Stimulated activated CD4-positive, alpha-beta T cell treated with anti-CD3 and anti-CD28 coated beads, Interleukin-1b, Interleukin-23, amount 100 ng/mL, for 24 hours (primary cell): ENCODE data around the gene SYNE1.

Experiments used
- DNase-seq, 4 experiments: peaks; one replicate each; pipeline ENCODE4 v3.0.0-alpha.2; 2020; ENCODE audit warnings: low read depth in 4 of 4, low spot score in 1 of 4

SYNE1 gene

GRCh38 chr6:152206072-152206818, 430.9 kb downstream of the SYNE1 start:
- DNase-seq: peak in 3 of 4 experiments; percentile 19 to 42 (median 34)

- DNase-seq: no peak
These were observed 432.6 kb downstream of the SYNE1 start for GRCh38 chr6:152204591-152204990.

- DNase-seq: no peak
These were observed 436.0 kb downstream of the SYNE1 start for GRCh38 chr6:152201120-152201519.

DNA sequence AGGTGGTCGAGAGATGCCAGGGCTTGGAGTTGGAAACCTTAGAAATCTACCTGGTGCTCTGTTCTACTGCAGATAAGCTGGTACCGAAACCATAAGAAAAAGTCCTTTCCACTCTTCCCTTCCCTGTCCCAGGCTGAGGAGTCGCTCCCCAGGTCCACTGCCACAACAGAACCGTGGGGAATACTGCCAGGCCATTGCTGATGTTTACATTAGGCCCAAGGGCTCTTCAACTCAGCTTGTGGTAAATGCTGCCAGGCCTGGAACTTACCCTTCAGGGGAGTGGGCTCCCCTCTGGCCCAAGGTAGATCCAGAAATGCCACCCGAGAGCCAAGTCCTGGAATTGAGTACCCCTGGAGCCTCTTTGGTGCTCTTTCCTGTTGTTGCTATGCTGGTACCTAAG, 441.3 kb downstream of the SYNE1 start:
- DNase-seq: no peak

DNA sequence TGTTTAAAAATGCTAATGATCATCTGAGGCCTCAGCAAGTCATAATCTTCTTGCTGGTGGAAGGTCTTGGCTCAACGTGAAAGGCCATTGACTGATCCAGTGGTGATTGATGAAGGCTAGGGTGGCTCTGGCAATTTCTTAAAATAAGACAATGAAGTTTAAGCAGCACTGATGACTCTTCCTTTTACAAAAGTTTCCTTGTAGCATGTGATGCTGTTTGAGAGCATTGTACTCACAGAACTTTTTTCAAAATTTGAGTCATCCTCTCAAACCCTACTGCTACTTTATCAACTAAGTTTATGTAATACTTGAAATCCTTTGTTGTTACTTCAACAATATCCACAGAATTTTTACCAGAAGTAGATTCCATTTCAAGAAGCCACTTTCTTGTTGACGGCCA, 447.4 kb downstream of the SYNE1 start:
- DNase-seq: no peak

DNA sequence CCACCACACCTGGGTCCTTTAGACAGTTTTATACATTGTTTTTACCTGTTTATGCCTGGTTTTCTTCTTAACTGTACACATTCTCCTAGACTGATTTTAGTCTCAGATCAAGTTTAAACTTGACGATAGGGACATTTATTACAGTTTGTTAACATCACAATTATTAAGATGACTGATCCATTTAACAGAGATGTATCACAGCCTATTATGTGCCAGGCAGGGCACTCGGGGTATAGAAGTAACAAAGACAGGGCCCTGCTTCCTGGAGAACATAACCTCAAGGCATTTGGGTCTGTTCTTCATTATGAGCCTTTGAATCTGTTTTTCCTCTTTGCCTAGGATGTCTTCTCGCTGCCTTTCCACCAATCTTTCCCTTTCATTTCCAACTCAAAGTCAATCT, 449.2 kb downstream of the SYNE1 start:
- DNase-seq: no peak

- no peak for DNase-seq
These were observed 450.3 kb downstream of the SYNE1 start for GRCh38 chr6:152186840-152187239.

GRCh38 chr6:152184917-152185574, 452.1 kb downstream of the SYNE1 start:
- DNase-seq: no peak

DNA sequence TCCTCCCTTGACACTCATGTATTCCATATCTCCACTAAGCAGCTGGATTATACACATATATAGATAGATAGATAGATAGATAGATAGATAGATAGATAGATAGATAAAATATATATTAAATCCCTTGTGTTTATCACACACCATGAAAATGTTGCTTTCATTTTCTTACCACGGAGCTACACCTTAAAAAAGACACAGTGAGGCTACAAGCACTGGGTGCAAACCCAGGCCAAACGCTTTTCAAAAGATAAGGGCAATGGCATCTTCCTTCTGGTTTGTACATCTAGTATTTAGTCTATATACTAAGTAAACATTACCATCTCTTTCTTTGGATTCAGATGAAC, 452.6 kb downstream of the SYNE1 start:
- no peak for DNase-seq

- no peak for DNase-seq
These were observed 456.6 kb downstream of the SYNE1 start for GRCh38 chr6:152180601-152181000.

DNA sequence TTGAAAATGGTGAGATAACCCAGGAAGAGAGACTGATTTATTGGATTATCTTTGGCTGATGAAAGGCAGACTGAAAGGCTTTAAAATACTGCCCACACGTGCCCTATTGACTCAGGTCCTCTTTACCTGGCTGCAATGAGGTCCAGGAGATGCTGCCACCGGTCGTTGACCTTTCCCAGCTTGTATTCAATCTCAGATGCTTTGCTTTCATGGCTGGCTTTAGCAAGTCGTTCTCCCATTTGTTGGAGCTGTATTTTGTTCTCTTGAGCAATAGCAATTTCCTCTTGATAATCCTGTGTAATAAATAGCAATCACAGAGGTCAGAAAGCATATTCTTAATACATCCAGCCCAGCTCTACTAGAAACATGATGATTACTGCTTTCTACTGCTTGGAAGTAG, 460.9 kb downstream of the SYNE1 start:
- DNase-seq: no peak

DNA sequence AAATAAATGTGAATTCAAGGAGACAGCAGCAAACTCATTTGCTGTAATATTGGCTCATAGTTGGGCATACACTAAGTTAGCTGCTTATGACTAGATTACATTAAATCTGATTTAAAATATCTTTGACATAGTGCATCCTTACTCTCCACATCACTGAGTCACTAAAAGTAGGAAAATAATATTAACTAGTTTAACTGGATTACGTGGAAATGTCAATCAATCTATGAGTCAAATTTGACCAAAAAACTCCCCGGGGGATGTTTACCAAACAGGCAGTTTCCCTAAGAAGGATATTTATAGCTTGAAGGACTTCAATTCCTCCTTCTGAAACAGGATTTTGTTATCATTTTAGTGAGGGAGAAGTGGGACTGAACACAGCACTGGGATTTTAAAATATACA, 463.2 kb downstream of the SYNE1 start:
- no peak for DNase-seq

GRCh38 chr6:152173321-152173720, 463.8 kb downstream of the SYNE1 start:
- DNase-seq: no peak

DNA sequence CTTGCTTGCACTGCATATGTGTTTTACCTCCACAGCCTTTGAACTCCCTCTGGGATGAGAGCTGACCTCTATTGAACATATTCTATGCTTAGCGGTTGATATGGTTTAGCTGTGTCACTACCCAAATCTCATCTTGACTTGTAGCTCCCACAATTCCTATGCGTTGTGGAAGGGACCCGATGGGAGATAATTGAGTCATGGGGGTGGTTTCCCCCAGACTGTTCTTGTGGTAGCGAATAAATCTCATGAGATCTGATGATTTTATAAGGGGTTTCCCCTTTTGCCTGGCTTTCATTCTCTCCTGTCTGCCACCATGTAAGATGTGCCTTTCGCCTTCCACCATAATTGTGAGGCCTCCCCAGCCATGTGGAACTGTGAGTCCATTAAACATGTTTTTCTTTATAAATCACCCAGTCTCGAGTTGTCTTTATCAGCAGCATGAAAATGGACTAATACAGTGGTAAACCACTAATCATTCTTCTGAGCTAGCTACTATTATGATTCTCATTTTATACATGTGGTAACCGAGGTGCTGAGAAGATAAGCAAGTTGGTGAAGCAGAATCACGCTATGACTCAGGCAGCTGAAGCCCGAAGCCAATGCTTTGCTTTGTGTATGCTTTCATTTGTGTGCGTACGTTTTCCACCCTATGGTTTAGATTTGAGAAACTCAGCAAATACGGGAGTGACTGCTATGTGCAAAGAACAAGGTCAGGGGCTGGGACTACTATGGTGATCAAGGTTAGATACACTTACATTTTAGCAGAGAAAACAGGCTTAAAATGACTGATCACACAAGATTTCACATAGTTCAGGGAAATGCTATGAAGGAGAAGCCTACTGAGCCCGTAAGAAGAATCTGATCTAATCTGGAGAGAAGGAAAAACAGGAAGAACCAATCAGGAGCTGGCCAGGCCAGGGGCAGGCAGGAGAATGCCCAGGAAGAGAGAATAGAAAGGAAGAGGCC, 466.2 kb downstream of the SYNE1 start:
- DNase-seq: peak in 3 of 4 experiments; percentile 18 to 54 (median 44)

GRCh38 chr6:152170313-152170701, 466.9 kb downstream of the SYNE1 start:
- no peak for DNase-seq

DNA sequence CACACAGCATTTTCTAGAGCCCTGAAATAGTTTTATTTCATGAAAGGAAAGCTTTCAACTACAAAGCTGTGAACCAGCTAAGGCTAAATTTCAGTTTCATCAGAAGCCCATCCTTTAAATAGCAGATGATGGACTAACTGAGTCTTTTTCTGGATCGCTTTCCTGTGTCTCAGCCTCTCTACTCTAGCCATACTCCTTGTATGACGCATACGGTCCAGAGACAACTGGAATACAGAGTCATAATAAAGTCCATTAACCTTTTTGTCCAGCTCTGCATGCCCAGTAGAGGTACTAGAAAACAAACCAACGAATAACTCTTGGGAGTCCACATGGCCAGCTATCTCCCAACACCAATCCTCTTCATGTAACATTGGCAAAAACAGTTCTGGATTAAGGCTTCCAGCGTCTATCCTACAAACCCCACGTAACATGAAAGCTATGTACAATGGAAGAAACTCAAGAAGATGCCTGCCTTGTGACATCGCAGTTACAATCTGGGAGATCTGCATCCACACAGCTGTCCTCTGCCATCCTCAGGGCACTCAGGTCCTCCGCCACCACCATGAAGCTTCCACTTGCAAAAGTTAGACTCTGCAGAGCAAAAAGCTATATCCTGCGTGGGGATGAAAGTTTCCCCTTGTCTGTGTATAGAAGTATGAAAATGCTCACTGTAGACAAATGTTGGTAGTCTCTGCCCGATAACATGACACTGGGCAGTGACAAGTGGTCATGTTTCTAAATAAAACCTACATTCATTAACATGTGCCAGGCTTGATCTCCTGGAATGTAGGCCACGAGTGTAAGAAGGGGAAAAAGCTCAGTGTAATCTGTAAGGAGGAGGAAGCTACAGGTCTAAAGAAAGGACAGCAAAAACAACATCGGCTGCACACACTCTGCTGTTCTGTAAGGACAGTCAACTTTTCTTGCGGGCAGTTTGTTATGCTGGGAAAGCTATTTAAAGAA, 469.2 kb downstream of the SYNE1 start:
- no peak for DNase-seq

DNA sequence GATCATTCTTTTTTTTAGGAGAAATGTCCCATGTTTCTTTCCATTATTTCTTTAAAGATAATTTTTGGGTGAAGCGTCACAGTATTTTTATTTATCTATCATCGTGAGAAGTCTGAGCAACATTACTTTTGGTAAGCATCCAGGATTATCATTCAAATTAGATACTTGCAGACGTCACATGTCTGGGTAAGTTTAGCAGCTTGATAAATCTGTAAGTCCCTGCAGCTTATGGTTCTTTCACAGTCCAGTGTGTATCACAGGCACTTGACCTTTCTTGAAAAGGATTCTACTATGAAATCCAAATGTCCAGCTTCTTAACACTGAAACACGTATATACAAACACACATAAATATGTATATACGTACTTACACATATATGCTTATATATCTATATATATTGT, 470.3 kb downstream of the SYNE1 start:
- no peak for DNase-seq

GRCh38 chr6:152166497-152166896, 470.7 kb downstream of the SYNE1 start:
- no peak for DNase-seq

GRCh38 chr6:152164957-152165356, 472.2 kb downstream of the SYNE1 start:
- no peak for DNase-seq

DNA sequence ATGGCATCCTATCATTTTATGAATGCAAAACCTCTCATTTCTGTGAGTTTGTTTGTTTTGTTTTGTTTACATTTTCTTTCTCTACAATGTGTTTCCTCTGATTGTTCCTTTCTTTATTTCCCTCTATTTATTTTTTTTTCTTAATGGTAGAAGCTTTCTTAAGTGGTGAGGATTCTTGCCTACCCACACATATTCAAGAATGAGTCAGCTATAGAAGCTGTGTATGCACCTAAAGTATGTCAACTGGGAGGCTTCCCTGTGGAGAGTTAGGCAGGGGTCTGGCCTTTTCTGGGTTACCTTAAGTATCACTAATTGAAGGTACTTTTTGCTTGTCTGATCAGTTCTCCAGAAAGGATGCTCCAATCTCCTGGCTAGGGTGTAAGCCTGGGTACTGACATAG, 475.7 kb downstream of the SYNE1 start:
- DNase-seq: no peak

DNA sequence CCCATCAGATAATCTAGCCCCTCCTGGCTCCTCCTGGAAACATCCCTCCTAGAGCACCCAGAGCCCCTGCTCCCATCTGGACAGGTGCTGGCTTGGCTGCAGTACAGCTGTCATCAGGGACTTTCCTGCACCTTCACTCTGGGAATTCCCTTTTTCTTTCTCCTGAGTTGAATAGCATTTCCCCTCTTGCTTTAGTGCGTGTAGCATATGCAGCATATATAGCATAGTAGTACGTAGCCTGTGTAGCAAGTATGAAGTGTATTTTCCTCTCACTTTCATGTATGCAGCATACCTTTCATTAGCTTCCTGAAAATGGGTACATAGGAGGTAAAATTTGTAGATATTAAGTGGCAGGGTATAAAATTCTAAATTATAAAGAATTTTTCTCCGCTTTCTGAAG, 476.8 kb downstream of the SYNE1 start:
- no peak for DNase-seq
